Suprapubic skin (tissue), 3 donors: ENCODE measurements around the gene KDM2A.

Experiments used
- CTCF ChIP-seq, 2 donors: fragments of 200-600 bp in 1 of 2; fragments of 450-650 bp in 1 of 2; sonication (generic) in 1 of 2; IDR thresholded peaks; one replicate each; pipeline ENCODE4 v1.5.1; 2016 to 2019; ENCODE audit warnings: antibody characterized with exemption in 2 of 2, mild to moderate bottlenecking in 1 of 2, moderate library complexity in 1 of 2
- EP300 ChIP-seq: sonication (generic); formaldehyde crosslinking; IDR thresholded peaks from one replicate; pipeline ENCODE4 v1.6.1; 2017; ENCODE audit warnings: antibody characterized with exemption
- POLR2A ChIP-seq, 2 donors: fragments of 450-650 bp; IDR thresholded peaks; one replicate each; pipeline ENCODE4 v1.6.1; 2017; ENCODE audit warnings: antibody characterized with exemption in 2 of 2, mild to moderate bottlenecking in 2 of 2, moderate library complexity in 2 of 2

GRCh38 chr11:67195971-67196456, 77.0 kb downstream of the KDM2A start:
- TF ChIP-seq CTCF (IDR thresholded peaks at IDR 0.05) (no peak), POLR2A (IDR thresholded peaks at IDR 0.05) (no peak), EP300 (no peak)
